ENCODE results near the gene COPZ2.
"Not testable (repeated sequence)": the region's sequence is repeated elsewhere in the genome, so short reads cannot be mapped to it uniquely, and the experiment has no call there.

GRCh38 chr17:48067808-48068207 lies 30.2 kb upstream of the COPZ2 start:
- TF ChIP-seq CTCF (conservative IDR thresholded peaks at IDR 0.05); ZFX (IDR thresholded peaks at IDR 0.05): not testable (repeated sequence)
